Panc1 (cell line): ENCODE results near the gene EHD4. TPM values are rescaled to one million over a fixed set of nuclear protein-coding genes. Genes with fewer than 3 reads are reported as not detected.
A peak's percentile ranks its signal among the peaks of the same experiment; 100 is the strongest.

ENCODE experiments used
- ATAC-seq: fragments of 200-7000 bp; cut with Tn5 transposase; 2 replicates; pipeline ENCODE4 v1.9.1; 2020; ENCODE audit warnings: mild to moderate bottlenecking, moderate library complexity
- BruUV-seq: library from RNA; stranded (reverse); fragments of 400-500 nt; replicated peaks from 2 replicates; lab custom pipeline; 2021; lab: Mats Ljungman, UMichigan
- CTCF ChIA-PET: fragments of 300-600 bp; sonication (Branson Sonifier 250); formaldehyde crosslinking; loops from one replicate; lab custom pipeline; 2022; ENCODE audit warnings: antibody characterized with exemption; lab: Charles Lee
- POLR2A ChIA-PET: fragments of 300-600 bp; sonication (Branson Sonifier 250); formaldehyde crosslinking; loops from one replicate; lab custom pipeline; 2022; ENCODE audit warnings: antibody characterized with exemption; lab: Charles Lee
- DNase-seq: peaks from one replicate; pipeline ENCODE4 v3.0.0-alpha.2; 2010; ENCODE audit warnings: low read depth, low spot score
- H3K27ac ChIP-seq: 2 replicates; pipeline ENCODE4 v1.5.1; 2011; ENCODE audit warnings: mild to moderate bottlenecking, low read length, inconsistent platforms
- H3K27me3 ChIP-seq: fragments of 200-500 bp; sonication (Bioruptor generic); 2 replicates; pipeline ENCODE4 v1.6.0; 2014; ENCODE audit warnings: low read length, inconsistent platforms; ENCODE audit not compliant: control insufficient read depth, insufficient read depth
- H3K36me3 ChIP-seq: fragments of 200-500 bp; sonication (Bioruptor generic); 2 replicates; pipeline ENCODE4 v1.5.1; 2014; ENCODE audit warnings: inconsistent platforms, mild to moderate bottlenecking, low read length, moderate library complexity; ENCODE audit not compliant: control insufficient read depth, insufficient read depth
- H3K4me1 ChIP-seq: 2 replicates; pipeline ENCODE4 v1.5.1; 2011; ENCODE audit warnings: inconsistent platforms, mild to moderate bottlenecking, low read length, moderate library complexity; ENCODE audit not compliant: control insufficient read depth, insufficient read depth
- H3K4me3 ChIP-seq, 2 experiments: 2 replicates each; pipeline ENCODE4 v1.5.1; 2011 to 2012; ENCODE audit warnings: low read depth in 2 of 2, low read length in 2 of 2, mild to moderate bottlenecking in 2 of 2, inconsistent platforms in 1 of 2, moderate library complexity in 1 of 2
- H3K9me3 ChIP-seq: fragments of 200-500 bp; sonication (Bioruptor generic); 2 replicates; pipeline ENCODE4 v1.5.1; 2014; ENCODE audit warnings: low read depth, mild to moderate bottlenecking, inconsistent platforms, low read length, moderate library complexity; ENCODE audit not compliant: control insufficient read depth, insufficient read depth
- CTCF ChIP-seq: fragments of 450-650 bp; IDR thresholded peaks from 2 replicates; pipeline ENCODE4 v1.5.1; 2017; ENCODE audit warnings: mild to moderate bottlenecking
- POLR2AphosphoS5 ChIP-seq: IDR thresholded peaks from 2 replicates; pipeline ENCODE4 v1.6.1; 2012; ENCODE audit warnings: mild to moderate bottlenecking, low read depth, low read length, moderate library complexity
- REST ChIP-seq, 2 experiments: IDR thresholded peaks; 2 replicates each; pipeline ENCODE4 v1.6.1; 2011 to 2012; ENCODE audit warnings: low read depth in 2 of 2, control low read depth in 1 of 2, low read length in 1 of 2, mild to moderate bottlenecking in 1 of 2, moderate library complexity in 1 of 2; ENCODE audit not compliant: insufficient read depth in 1 of 2
- SIN3A ChIP-seq: IDR thresholded peaks from 2 replicates; pipeline ENCODE4 v1.6.1; 2012; ENCODE audit warnings: low read depth, mild to moderate bottlenecking, low read length, moderate library complexity, borderline replicate concordance; ENCODE audit not compliant: insufficient read depth
- TCF7L2 ChIP-seq: IDR thresholded peaks from 2 replicates; pipeline ENCODE4 v1.6.1; 2011; ENCODE audit warnings: mild to moderate bottlenecking, low read depth, low read length, inconsistent platforms
- in situ Hi-C: cut with HindIII; loops from 2 replicates; pipeline ENCODE4 v1.10.0; 2016; ENCODE audit warnings: low sequenced_read_pairs, low pct_unique_long_range_greater_than_20kb
- intact Hi-C: fragments of 100-400 bp; cut with micrococcal nuclease; formaldehyde crosslinking; loops from one replicate; pipeline ENCODE4 v1.10.0; 2022; ENCODE audit not compliant: unreplicated experiment
- total RNA-seq: library from RNA; stranded (reverse); gene quantifications from one replicate; pipeline ENCODE4 v1.2.1, GENCODE V29; 2021; ENCODE audit not compliant: unreplicated experiment

Gene EHD4
- total RNA-seq, 1 experiment from 2014 or later: 43.2 TPM

- BruUV-seq: no TSS peak
- ChIA-PET POLR2A (no interaction called here), CTCF (no interaction called here)
- no peak for ATAC-seq
- DNase-seq: no peak
- intact Hi-C loops (no loop called here), in situ Hi-C loops (no loop called here)
- Histone ChIP-seq H3K27ac (peak overlapping the region; percentile 87), H3K9me3 (no peaks in the 10 kb centered on the region), H3K4me1 (peaks cover 70% of the 10 kb centered on the region), H3K36me3 (peaks cover 2% of the 10 kb centered on the region; the same call in 1 of the 2 replicates), H3K27me3 (no peaks in the 10 kb centered on the region), H3K4me3 (no peak overlapping the region)
- no peak for TF ChIP-seq REST (IDR thresholded peaks at IDR 0.05; ENCODE audit: insufficient read depth in 1 of 2, low read depth in 2 of 2, low read length in 1 of 2)
- no peak for TF ChIP-seq CTCF
- no peak for TF ChIP-seq SIN3A
- no peak for TF ChIP-seq POLR2AphosphoS5
- TF ChIP-seq TCF7L2: no peak
Observed at GRCh38 chr15:41945221-41945620, 27.1 kb downstream of the EHD4 start.

GRCh38 chr15:41944313-41944940 lies 27.9 kb downstream of the EHD4 start:
- BruUV-seq: no TSS peak
- ChIA-PET CTCF (no interaction called here), POLR2A (no interaction called here)
- no peak overlapping the region for H3K4me3 ChIP-seq
- no peaks in the 10 kb centered on the region for H3K9me3 ChIP-seq
- DNase-seq (no peak), ATAC-seq (peak; percentile 80)
- peaks cover 66% of the 10 kb centered on the region for H3K4me1 ChIP-seq
- peak overlapping the region; percentile 87 for H3K27ac ChIP-seq
- no peaks in the 10 kb centered on the region for H3K27me3 ChIP-seq
- intact Hi-C loops (no loop called here), in situ Hi-C loops (no loop called here)
- TF ChIP-seq POLR2AphosphoS5 (no peak), CTCF (no peak), REST (IDR thresholded peaks at IDR 0.05; ENCODE audit: insufficient read depth in 1 of 2, low read depth in 2 of 2, low read length in 1 of 2) (no peak), TCF7L2 (no peak), SIN3A (no peak)
- peaks cover 2% of the 10 kb centered on the region; the same call in 1 of the 2 replicates for H3K36me3 ChIP-seq
